ENCODE data around the gene RAB33B. TPM values are rescaled to one million over a fixed set of nuclear protein-coding genes. Genes with fewer than 3 reads are reported as not detected.

The RAB33B gene
- total RNA-seq, 1 experiment from 2014 or later, result 5.7 TPM

- TF ChIP-seq, protein P1, sequence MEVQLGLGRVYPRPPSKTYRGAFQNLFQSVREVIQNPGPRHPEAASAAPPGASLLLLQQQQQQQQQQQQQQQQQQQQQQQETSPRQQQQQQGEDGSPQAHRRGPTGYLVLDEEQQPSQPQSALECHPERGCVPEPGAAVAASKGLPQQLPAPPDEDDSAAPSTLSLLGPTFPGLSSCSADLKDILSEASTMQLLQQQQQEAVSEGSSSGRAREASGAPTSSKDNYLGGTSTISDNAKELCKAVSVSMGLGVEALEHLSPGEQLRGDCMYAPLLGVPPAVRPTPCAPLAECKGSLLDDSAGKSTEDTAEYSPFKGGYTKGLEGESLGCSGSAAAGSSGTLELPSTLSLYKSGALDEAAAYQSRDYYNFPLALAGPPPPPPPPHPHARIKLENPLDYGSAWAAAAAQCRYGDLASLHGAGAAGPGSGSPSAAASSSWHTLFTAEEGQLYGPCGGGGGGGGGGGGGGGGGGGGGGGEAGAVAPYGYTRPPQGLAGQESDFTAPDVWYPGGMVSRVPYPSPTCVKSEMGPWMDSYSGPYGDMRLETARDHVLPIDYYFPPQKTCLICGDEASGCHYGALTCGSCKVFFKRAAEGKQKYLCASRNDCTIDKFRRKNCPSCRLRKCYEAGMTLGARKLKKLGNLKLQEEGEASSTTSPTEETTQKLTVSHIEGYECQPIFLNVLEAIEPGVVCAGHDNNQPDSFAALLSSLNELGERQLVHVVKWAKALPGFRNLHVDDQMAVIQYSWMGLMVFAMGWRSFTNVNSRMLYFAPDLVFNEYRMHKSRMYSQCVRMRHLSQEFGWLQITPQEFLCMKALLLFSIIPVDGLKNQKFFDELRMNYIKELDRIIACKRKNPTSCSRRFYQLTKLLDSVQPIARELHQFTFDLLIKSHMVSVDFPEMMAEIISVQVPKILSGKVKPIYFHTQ (CRISPR knock-in tag; IDR thresholded peaks at IDR 0.05), result no peak
- no peak for TF ChIP-seq NFE2L1 (CRISPR knock-in tag; IDR thresholded peaks at IDR 0.05)
- no peak for TF ChIP-seq KAT7 (CRISPR knock-in tag; IDR thresholded peaks at IDR 0.05; ENCODE audit: borderline replicate concordance)
- no peak for TF ChIP-seq TP53 (CRISPR knock-in tag; IDR thresholded peaks at IDR 0.05)
These were observed 16.4 kb downstream of the RAB33B start (continued) for GRCh38 chr4:139470295-139470694.

DNA sequence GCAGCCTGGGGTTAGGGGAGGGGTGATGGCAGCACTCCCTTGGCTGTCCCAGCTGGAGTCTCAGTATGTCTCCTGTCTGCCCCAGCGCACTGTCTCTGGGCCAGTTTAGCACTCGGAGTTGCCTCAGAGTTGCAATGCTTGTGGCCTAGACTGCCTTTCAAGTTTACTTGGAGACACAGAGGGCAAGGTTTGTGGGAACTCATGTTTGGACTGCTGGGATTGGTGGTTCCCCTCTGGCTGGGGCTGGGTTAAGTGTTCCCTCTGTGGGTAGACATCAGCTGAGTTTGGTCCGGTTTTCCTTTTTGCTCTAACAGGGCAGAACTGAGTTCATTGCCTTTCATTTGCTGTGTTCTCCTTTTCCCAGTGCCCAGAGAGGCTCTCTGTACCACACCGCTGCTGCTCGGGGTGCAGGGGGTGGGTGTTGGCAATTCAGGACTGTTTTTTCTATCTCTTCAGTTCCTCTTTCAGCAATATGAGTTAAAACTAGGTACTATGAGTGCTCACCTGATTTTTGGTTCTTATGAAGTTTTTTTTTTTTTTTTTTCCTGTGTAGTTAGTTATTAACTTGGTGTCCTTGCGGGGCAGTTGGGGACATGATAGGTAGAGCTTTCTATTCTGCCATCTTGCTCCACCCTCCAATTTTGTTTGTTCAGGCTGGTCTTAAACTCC lies 17.2 kb downstream of the RAB33B start:
- Mint-ChIP-seq H3K36me3 (peaks cover 37% of the 10 kb centered on the region), H3K27ac (no peak overlapping the region), H3K4me3 (no peak overlapping the region), H3K9me3 (peaks cover 38% of the 10 kb centered on the region), H3K27me3 (ENCODE audit: low read depth) (no peaks in the 10 kb centered on the region), H3K4me1 (no peaks in the 10 kb centered on the region)
- no peak for DNase-seq (ENCODE audit: low spot score)
- ATAC-seq, result no peak
- CTCF ChIA-PET, result interaction anchor here (1.4 kb wide), 1 partner anchor 18 kb away, joined by 3 read pairs; no protein-coding TSS in a partner anchor
- no peak for TF ChIP-seq ELF4 (CRISPR knock-in tag; IDR thresholded peaks at IDR 0.05; ENCODE audit: low read depth)
- no peak for TF ChIP-seq TP53 (CRISPR knock-in tag; IDR thresholded peaks at IDR 0.05)
- TF ChIP-seq, protein P2, sequence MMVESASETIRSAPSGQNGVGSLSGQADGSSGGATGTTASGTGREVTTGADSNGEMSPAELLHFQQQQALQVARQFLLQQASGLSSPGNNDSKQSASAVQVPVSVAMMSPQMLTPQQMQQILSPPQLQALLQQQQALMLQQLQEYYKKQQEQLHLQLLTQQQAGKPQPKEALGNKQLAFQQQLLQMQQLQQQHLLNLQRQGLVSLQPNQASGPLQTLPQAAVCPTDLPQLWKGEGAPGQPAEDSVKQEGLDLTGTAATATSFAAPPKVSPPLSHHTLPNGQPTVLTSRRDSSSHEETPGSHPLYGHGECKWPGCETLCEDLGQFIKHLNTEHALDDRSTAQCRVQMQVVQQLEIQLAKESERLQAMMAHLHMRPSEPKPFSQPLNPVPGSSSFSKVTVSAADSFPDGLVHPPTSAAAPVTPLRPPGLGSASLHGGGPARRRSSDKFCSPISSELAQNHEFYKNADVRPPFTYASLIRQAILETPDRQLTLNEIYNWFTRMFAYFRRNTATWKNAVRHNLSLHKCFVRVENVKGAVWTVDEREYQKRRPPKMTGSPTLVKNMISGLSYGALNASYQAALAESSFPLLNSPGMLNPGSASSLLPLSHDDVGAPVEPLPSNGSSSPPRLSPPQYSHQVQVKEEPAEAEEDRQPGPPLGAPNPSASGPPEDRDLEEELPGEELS (CRISPR knock-in tag; IDR thresholded peaks at IDR 0.05), result no peak
- TF ChIP-seq ZNF219 (CRISPR knock-in tag; IDR thresholded peaks at IDR 0.05; ENCODE audit: borderline replicate concordance), result no peak
- TF ChIP-seq HMGA2 (CRISPR knock-in tag; IDR thresholded peaks at IDR 0.05), result no peak
- no peak for TF ChIP-seq ATF3 (CRISPR knock-in tag; conservative IDR thresholded peaks at IDR 0.05)
- POLR2A ChIA-PET, result no interaction called here

DNA sequence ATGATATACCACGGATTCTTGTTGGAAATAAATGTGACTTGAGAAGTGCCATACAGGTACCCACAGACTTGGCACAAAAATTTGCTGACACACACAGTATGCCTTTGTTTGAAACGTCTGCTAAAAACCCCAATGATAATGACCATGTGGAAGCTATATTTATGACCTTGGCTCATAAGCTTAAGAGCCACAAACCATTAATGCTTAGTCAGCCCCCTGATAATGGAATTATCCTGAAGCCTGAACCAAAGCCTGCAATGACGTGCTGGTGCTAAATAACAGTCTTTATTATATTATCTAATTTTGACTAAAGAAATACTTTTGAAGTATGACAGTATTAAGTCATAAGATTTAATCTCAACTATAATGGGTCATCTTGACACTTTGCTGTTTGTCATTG lies 18.9 kb downstream of the RAB33B start:
- TF ChIP-seq, protein P3, sequence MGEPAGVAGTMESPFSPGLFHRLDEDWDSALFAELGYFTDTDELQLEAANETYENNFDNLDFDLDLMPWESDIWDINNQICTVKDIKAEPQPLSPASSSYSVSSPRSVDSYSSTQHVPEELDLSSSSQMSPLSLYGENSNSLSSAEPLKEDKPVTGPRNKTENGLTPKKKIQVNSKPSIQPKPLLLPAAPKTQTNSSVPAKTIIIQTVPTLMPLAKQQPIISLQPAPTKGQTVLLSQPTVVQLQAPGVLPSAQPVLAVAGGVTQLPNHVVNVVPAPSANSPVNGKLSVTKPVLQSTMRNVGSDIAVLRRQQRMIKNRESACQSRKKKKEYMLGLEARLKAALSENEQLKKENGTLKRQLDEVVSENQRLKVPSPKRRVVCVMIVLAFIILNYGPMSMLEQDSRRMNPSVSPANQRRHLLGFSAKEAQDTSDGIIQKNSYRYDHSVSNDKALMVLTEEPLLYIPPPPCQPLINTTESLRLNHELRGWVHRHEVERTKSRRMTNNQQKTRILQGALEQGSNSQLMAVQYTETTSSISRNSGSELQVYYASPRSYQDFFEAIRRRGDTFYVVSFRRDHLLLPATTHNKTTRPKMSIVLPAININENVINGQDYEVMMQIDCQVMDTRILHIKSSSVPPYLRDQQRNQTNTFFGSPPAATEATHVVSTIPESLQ (CRISPR knock-in tag; IDR thresholded peaks at IDR 0.05), result no peak
- no peak for TF ChIP-seq MXD4 (CRISPR knock-in tag; IDR thresholded peaks at IDR 0.05; ENCODE audit: borderline replicate concordance)
- no peak for TF ChIP-seq MYBL2 (CRISPR knock-in tag; IDR thresholded peaks at IDR 0.05)
- TF ChIP-seq RELA (CRISPR knock-in tag; IDR thresholded peaks at IDR 0.05; ENCODE audit: borderline replicate concordance), result no peak
- TF ChIP-seq NR3C1 (CRISPR knock-in tag; conservative IDR thresholded peaks at IDR 0.05; ENCODE audit: low read depth), result no peak
- no peak overlapping the region for H3K27ac Mint-ChIP-seq
- H3K4me1 Mint-ChIP-seq, result no peaks in the 10 kb centered on the region
- ChIA-PET CTCF (no interaction called here), POLR2A (no interaction called here)
- no peak for ATAC-seq
- peaks cover 37% of the 10 kb centered on the region for H3K9me3 Mint-ChIP-seq
- peaks cover 36% of the 10 kb centered on the region for H3K36me3 Mint-ChIP-seq
- DNase-seq (ENCODE audit: low spot score), result no peak
- no peaks in the 10 kb centered on the region for H3K27me3 Mint-ChIP-seq (ENCODE audit: low read depth)
- H3K4me3 Mint-ChIP-seq, result no peak overlapping the region
